NK-92 (cell line): Measurements from ENCODE around the gene MYADML2.
"Not testable (repeated sequence)": the region's sequence is repeated elsewhere in the genome, so short reads cannot be mapped to it uniquely, and the experiment has no call there.

Experiments
- DNase-seq: peaks from one replicate; lab custom pipeline; 2025; ENCODE audit not compliant: unreplicated experiment; lab: John Stamatoyannopoulos, UW

The MYADML2 gene

DNA sequence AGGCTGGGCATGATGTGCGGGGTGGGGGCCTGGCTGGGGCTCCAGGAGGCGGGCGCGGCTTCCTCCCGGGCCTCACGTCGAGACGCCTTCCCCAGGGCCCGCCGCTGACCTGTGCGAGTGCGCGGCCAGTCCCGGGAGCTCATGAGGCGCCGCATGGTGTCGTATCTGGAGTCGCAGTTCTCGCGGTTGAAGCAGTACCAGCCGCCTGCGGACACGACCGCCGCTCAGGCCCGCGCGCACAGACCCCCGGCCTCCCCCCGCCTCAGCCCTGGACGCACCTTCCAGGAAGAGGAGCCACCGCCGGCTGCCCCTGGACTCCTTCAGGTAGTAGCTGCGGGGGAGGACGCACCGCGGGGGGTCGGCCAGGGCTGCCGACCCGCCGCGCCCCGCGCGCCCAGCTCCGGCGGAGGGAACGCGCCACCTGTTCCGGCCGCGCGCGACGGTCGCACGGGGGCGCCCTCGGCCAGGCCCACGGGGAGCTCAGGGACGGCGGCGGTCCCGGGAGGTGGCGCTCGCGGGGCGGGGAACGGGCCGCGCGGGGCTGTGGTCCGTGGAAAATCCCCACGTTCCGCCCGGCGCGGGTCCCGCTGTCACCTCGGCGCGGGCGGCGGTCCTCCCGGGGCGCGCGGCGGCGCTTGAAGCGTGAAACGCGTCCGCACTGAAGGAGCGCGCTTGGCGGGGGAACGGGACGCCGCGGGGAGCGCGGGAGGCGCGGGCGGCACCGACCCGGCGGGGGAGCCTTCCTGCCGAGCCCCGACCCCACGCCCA lies 12.5 kb upstream of the MYADML2 start:
- DNase-seq: no peak

DNA sequence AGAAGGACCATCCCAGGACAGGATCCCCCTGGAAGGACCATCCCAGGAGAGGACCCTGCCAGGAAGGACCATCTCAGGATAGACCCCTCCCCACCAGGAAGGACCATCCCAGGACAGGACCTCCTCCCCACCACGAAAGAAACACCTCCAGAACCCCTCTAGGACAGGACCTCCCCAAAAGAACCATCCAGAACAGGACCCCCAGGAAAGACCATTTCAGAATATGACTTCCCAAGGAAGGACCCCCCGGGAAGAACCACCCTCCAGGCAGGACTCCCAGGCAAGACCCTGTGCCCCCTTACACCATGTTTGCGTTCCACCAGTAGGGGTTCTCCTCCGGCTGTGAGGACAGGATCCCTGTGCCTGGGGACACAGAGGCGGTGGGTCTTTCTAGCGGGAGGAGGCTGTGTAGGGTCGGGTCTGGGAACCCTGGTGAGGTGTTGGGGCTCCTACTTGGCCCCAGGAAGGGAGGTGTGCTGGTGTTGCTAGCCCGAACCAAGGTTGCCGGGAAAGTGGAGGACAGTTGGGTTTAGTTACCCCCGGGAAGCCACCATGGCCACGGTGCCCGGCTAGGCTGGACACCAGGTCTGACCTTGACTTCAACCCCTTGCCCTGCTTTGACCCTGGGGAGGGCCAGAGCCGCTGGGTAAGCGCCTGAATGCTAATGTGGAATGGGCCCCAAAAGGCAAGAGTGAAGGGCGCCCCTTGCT lies 11.8 kb upstream of the MYADML2 start:
- no peak for DNase-seq

DNA sequence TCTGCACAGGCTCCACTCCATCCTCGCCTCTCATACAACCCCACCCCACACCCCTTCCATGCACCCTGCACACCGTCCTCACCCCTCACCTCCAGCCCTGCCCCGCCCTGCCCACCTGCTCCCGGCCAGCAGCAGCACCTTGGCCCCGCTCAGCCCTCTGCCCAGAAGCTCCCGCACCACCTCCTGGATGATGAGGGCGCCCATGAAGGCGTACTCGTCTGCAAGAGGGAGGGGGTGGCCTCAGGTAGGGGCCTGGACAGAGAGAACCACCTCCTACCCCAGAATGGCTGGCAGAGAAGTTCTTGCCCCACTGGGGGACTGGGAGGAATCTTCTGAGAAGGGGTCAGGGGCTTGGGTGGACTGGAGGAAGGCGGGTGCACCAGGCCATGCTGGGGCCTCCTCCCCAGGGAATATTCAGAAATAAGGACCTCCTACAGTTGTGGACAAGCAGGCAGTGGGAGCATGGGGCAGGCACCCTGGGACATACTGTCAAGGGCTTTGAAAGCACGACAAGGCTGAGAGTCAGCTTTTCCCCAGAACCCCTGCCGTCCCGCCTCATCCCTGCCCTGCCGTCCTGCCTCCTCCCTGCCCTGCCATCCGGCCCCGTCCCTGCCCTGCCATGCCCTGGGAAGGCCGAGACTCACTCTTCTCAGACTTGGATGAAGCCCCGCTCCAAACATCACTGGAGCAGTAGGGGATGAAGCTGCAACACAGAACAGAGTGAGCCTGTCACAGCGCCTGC lies 10.8 kb upstream of the MYADML2 start:
- DNase-seq: no peak

DNA sequence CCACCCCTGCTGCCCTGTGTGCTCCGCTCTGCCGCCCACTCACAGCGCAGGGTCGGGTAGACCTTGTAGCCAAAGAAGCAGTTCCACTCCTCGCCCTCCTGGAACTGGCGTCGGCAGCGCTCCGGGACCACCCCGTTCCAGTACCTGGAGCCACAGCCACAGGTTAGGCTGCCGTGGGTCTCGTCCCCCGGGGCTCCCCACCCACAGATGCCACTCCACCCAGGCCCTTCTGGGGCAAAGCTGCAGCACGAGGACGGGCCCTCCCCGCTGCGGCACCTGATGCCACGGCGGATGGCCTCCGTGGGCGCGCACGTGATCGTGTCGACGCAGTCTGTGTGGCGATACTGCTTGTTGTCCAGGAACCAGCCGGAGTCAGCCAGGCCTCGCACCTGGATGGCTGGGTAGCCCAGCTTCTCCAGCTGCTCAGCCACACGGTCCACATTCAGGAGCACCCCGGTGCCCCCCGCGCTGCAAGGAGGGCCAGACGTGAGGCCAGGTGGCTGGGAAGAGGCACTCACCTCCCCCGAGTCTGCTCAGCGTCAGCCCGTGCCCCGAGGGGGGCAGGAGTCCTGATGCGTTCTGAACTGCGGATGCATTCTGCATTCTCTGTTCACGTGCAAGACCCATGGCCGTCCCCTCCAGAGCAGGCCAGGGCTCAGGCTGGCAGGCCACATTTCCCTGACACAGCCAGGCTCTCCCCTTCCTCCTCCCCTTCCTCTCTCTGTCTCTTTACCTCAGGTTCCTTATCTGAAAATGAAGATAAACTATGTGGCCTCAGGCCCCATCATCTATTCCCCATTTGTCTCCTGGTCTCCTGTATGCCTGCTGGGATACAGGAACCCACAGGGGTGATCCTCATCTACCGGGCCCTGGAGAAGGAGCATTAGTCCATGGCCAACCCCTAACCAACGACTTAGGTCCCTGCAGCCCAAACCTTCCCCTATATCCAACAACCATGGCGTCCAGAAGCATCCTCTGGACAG lies 9.9 kb upstream of the MYADML2 start:
- no peak for DNase-seq

DNA sequence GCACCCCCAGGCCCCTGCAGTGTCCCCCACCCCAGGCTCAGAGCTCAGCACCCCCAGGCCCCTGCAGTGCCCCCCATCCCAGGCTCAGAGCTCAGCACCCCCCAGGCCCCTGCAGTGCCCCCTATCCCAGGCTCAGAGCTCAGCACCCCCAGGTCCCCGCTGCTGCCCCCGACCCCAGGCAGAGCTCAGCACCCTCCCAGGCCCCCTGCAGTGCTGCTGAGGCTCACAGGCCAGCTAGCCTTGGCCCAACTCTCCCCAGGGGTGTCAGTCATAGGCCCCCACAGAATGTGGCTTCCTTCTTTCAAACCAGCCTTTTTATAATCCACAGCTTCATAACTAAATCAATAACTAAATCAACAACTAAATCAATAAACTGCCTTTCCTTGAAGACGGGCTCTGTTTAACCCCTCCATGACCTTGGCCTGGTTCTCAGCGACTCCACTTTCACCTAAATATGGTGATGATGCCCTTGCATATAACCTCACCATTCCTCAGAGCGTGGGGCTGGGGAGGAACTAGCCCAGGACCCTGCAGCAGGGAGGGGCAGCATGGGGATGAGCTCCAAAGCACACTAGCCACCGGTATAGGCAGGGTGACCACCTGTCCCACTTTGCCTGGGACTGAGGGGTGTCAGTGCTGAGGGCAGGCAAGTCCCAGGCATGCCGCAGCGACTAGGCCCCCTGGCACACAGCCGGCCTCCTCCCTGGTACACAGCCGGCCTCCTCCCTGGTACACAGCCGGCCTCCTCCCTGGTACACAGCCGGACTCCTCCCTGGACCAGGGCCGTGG lies 8.9 kb upstream of the MYADML2 start:
- DNase-seq: no peak

DNA sequence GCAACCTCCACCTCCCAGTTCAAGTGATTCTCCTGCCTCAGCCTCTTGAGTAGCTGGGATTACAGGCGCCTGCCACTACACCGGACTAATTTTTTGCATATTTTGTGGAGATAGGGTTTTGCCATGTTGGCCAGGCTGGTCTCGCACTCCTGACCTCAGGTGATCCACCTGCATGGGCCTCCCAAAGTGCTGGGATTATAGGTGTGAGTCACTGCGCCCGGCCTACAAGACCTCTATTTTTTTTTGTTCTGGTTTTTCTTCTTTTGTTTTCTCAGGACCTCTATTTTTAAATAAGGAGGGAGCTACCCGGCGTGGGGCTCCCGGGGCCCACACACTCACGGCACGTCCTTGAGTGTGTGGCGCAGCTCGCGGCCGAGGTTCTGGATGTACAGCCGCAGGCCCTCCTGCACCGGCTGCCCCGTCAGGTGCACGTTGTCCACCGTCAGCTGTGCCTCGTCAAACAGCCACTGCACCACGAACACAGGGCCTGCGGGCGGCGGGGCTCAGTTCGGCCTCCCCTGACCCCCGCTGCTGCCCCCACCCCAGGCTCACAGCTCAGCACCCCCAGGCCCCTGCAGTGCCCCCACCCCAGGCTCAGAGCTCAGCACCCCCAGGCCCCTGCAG lies 8.1 kb upstream of the MYADML2 start:
- no peak for DNase-seq

DNA sequence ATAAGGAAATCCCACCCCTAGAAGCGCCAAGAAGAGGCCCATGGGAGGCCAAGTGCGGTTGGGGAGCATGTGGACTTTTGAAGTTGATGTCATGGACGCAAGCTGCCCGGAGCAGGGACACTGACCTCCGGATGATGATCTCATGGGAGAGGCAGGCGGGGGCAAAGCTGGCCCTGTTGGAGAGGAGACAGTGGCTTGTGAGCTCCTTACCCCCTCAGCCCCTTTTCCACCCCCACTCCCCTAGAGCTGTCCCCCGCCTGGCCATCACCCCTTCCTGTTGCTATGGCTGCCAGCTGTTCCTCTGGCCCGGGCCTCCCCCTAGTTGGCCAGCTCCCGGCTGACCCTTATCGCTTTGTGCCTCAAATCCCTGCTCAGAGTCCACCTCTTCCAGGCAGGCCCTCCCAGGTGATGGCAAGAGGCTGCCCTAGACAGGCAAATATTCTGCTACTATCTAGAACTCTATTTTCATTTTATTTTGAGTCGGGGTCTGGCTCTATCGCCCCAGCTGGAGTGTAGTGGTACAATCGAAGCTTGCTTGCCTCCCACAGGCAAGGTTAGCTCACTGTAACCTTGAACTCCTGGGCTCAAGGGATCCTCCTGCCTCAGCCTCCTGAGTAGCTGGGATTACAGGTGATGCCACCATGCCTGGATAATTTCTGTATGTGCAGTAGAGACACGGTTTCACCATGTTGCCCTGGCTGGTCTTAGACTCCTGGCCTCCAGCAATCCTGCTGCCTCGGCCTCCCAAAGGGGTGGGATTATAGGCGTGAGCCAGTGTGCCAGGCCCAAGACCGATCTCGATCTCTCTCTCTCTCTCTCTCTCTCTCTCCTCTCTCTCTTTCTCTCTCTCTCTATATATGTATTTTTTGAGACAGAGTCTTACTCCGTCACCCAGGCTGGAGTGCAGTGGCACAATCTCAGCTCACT lies 7.4 kb upstream of the MYADML2 start:
- DNase-seq: no peak

DNA sequence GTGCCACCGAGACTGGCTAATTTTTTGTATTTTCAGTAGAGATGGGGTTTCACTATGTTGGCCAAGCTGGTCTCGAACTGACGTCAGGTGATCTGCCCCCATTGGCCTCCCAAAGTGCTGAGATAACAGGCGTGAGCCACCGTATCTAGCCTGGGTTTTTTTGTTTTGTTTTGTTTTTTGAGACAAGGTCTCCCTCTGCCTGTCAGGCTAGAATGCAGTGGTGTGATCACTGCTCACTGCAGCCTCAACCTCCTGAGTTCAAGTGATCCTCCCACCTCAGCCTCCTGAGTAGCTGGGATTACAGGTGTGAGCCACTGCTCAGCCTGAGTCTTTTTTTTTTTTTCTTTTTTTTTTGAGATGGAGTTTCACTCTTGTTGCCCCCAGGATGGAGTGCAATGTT lies 6.4 kb upstream of the MYADML2 start:
- DNase-seq: not testable (repeated sequence)

DNA sequence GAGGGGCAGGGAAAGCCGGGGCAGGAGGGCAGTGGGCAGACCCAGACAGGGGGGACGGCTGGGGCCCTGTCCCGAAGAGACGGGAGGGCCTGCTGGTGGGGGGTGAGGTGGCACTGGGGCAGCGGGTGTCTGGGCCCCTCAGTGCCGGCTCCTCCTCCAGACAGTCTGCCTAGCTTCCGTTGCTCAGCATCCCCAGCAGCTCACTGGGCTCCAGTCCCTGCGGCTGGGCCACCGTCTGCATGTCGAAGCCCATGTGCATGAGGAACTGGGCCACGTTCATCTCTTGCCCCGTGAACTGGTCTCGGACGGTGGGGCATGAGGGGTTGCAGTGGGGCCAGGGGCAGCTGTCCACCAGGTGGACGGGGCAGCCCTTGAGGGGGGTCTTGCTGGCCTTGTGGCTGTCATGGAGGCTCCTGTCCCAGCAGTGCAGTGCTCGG lies 5.8 kb upstream of the MYADML2 start:
- DNase-seq: no peak

DNA sequence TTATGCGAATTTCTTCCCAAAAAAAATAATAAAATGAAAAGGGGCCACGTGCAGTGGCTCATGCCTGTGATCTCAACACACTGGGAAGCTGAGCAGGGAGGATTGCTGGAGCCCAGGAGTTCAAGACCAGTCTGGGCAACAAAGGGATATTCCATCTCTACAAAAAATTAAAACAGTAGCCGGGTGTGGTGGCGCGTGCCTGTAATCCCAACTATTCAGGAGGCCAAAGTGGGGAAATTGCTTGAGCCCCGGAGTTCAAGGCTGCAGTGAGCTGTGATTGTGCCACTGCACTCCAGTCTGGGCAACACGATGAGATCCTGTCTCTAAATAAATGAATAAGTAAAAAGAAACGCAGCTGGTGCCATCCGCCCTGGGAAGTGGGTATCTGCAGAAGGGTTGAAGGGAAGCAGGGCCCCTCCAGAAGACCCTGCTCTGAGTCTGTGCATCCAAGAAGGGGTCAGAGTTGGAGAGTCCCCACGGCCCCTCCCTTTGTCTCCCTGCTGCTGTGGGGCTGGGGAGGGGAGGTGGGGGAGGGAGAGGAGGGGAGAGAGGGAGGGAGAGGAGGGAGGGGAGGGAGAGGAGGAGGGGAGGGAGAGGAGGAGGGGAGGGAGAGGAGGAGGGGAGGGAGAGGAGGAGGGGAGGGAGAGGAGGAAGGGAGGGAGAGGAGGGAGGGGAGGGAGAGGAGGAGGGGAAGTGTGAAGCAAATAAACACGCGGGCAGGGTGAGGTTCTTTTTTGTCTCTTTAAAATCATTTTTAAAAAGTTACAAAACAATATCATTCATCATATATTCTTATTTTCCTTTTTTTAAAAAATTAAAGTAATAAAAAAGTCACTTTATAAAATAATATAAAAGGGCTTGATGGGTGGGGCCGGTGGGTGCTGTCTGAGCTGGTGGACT lies 5.0 kb upstream of the MYADML2 start:
- DNase-seq: no peak

DNA sequence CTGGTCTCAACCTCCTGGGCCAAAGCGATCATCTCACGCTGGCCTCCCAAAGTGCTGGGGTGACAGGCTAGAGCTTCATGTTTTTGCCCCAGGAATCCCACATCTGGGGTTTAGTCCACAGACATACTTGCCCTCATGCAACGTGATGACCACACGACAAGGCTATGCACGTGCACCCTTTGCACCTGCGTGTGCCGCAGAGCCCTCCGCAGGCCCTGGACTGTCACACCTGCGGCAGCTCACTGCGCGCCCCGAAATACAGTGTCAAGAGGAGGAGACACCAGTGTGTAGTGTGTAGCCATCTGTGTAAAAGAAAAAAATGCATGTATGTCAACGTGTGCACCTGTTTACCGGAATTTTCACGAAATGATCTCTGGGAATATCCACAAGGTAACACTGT lies 3.5 kb upstream of the MYADML2 start:
- no peak for DNase-seq

DNA sequence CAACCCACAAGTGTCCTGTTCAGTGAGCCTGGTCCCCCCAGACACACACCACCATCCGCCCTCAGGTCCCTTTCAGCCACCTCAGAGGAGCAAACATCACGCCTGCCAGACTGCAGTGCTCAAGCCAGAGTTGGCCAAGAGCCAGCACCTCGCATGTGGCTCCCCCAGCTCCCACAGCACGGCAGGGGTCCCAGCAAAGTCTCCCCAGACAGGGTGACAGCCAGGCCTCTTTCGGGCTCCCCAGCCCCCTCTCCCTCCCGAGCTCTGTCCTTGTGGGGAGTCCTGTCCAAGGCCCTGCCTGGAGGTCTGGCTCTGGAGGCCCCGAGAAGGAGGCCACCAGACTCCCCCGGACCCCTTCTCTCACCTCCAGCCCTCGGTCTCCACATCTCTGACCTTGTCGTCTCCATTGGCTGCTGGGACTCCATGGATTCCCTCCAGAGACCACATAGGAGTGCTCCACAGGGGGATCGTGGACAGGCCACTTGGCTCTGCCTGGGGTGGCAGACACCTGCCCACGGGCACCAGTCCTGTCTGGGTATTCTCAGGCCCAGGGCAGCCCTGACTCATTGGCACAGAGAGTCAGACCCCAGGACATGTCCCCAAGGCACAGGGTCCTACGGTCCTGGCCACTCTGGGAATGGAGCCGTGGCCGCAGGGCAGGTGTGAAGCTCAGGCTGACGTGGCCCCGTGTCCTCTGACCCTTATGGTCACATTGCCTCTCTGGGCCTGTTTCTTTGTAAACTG lies 1.8 kb upstream of the MYADML2 start:
- no peak for DNase-seq

DNA sequence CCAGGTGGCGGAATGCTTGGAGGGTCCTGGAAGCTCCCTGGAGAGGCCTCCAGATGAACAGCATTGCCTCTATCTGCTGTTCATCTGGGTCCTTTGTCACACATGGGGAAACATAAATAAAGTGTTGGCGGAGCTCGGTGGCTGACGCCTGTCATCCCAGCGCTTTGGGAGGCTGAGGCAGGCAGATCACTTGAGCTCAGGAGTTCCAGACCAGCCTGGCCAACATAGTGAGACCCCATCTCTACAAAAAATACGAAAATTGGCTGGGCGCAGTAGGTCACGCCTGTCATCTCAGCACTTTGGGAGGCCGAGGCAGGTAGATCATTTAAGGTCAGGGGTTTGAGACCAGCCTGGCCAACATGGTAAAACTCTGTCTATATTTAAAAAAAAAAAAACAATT lies 2.2 kb downstream of the MYADML2 start:
- DNase-seq: no peak

DNA sequence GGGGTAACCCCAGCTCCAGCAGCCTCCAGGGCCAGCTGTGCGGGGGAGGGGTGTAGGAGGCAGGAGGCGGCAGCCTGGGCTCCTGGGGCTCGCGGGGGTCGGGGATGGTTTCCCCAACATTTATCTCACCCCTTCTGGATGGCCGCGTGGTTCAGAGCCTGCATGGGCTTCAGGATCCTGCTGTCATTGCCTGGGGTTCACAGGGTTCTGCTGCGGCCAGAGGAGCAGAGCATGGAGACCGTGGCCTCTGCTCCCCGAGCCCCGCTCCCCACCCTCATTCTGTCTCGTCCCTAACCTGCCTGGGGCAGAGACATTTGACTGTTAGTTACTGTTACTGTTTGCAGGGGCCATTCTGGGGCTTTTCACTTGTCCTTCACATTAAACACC lies 4.9 kb downstream of the MYADML2 start:
- DNase-seq: no peak

DNA sequence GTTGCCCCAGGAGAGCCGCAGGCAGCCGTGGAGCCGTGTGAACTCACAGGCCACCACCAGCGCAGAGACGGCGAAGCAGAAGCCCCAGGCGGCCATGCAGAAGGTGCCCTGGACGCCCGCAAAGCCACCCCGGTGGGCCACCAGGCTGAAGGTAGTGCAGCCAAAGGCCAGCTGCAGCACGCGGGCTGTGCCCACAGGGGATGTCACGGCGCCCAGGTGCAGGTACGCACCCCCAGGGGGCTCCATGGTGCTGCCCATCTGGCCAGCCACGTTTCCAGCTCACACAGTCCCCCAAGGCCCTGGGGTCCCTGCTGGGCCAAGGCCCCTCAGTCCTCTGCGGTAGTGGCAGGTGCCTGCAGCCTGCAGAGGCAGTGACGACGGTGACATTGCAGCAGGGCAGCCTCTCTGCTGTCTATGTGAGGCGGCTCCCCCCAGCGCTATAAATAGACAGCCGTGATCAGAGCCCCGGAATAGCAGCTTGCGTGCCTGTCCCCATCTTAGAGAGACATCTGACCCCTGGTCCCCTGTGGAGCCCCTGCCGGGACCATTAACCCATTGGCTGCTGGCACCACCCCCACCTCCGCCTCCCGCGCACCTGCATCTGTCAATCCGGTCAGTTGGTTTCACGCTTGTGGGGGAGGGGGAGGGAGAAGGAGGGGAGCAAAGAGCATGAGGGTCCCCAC lies 5.4 kb downstream of the MYADML2 start:
- DNase-seq: no peak
